ENCODE measurements around the gene BAIAP2. TPM values are rescaled to one million over a fixed set of nuclear protein-coding genes. Genes with fewer than 3 reads are reported as not detected.

The BAIAP2 gene
- total and polyA plus RNA-seq, 7 donors, result 6.5 to 52.3 (median 32.6) TPM

- Histone ChIP-seq H3K4me3 (peak overlapping the region in 2 of 4 donors; percentile 0 to 25), H3K27me3 (no peaks in the 10 kb centered on the region), H3K27ac (peak overlapping the region; percentile 82 to 89 (median 85)), H3K9me3 (no peaks in the 10 kb centered on the region), H3K4me1 (peaks cover 2 to 60% (median 51%) of the 10 kb centered on the region in 4 donors), H3K36me3 (peaks cover 7 to 24% (median 9%) of the 10 kb centered on the region in 4 donors)
- 64 to 77% methylated on average over 13 of the region's 13 CpGs for WGBS, 2 donors
- no peak for TF ChIP-seq CTCF (IDR thresholded peaks at IDR 0.05)
- no peak for TF ChIP-seq EP300 (IDR thresholded peaks at IDR 0.05)
- no peak for TF ChIP-seq POLR2A (IDR thresholded peaks at IDR 0.05)
- no peak for TF ChIP-seq POLR2AphosphoS5 (IDR thresholded peaks at IDR 0.05)
- intact Hi-C loops (cut with DNase I), result no loop called here
- no peak for DNase-seq
Observed at GRCh38 chr17:81095383-81095762, 60.4 kb downstream of the BAIAP2 start.

GRCh38 chr17:81096741-81097133 lies 61.8 kb downstream of the BAIAP2 start:
- Histone ChIP-seq H3K9me3 (no peaks in the 10 kb centered on the region), H3K36me3 (peaks cover 9 to 29% (median 14%) of the 10 kb centered on the region in 4 donors), H3K4me1 (peaks cover 2 to 62% (median 51%) of the 10 kb centered on the region in 4 donors), H3K4me3 (peak overlapping the region in 2 of 4 donors; percentile 21 to 26), H3K27ac (peak overlapping the region; percentile 51 to 89 (median 84)), H3K27me3 (no peaks in the 10 kb centered on the region)
- WGBS, 2 donors, result 87 to 92% methylated on average over 7 of the region's 7 CpGs
- TF ChIP-seq CTCF (IDR thresholded peaks at IDR 0.05), result no peak
- no peak for TF ChIP-seq POLR2AphosphoS5 (IDR thresholded peaks at IDR 0.05)
- no peak for TF ChIP-seq EP300 (IDR thresholded peaks at IDR 0.05)
- no peak for TF ChIP-seq POLR2A (IDR thresholded peaks at IDR 0.05)
- intact Hi-C loops (cut with DNase I), result loop anchor here (1.0 to 2.0 kb wide), 2 partner anchors 70 to 107 kb away; no protein-coding TSS in a partner anchor
- no peak for DNase-seq

- DNase-seq, result peak; percentile 93
- peaks cover 2 to 68% (median 53%) of the 10 kb centered on the region in 4 donors for H3K4me1 ChIP-seq
- TF ChIP-seq POLR2AphosphoS5 (IDR thresholded peaks at IDR 0.05), result peak in 3 of 4 donors; percentile 23 to 59 (median 40)
- peak; percentile 55 to 76 (median 67) for TF ChIP-seq CTCF (IDR thresholded peaks at IDR 0.05)
- TF ChIP-seq EP300 (IDR thresholded peaks at IDR 0.05), result no peak
- TF ChIP-seq POLR2A (IDR thresholded peaks at IDR 0.05), result no peak
- no peaks in the 10 kb centered on the region for H3K27me3 ChIP-seq
- intact Hi-C loops (cut with DNase I), result loop anchor here (1.0 to 2.0 kb wide), 2 partner anchors 71 to 108 kb away; no protein-coding TSS in a partner anchor
- H3K27ac ChIP-seq, result peak overlapping the region; percentile 51 to 89 (median 84)
- no peaks in the 10 kb centered on the region for H3K9me3 ChIP-seq
- 31 to 45% methylated on average over 31 of the region's 31 CpGs for whole genome bisulfite sequencing, 2 donors
- H3K4me3 ChIP-seq, result peak overlapping the region in 2 of 4 donors; percentile 21 to 26
- peaks cover 9 to 27% (median 14%) of the 10 kb centered on the region in 4 donors for H3K36me3 ChIP-seq
Observed at GRCh38 chr17:81097134-81097942, 62.4 kb downstream of the BAIAP2 start.

GRCh38 chr17:81097943-81098308 lies 63.0 kb downstream of the BAIAP2 start:
- Histone ChIP-seq H3K4me1 (peaks cover 2 to 68% (median 53%) of the 10 kb centered on the region in 4 donors), H3K4me3 (peak overlapping the region in 2 of 4 donors; percentile 21 to 26)

GRCh38 chr17:81099888-81100287 lies 64.9 kb downstream of the BAIAP2 start:
- TF ChIP-seq CTCF (IDR thresholded peaks at IDR 0.05) (no peak), POLR2AphosphoS5 (IDR thresholded peaks at IDR 0.05) (no peak), POLR2A (IDR thresholded peaks at IDR 0.05) (no peak), EP300 (IDR thresholded peaks at IDR 0.05) (no peak)
- peaks cover 22 to 51% (median 28%) of the 10 kb centered on the region in 4 donors for H3K36me3 ChIP-seq
- intact Hi-C loops (cut with DNase I), result no loop called here

More at GRCh38 chr17:81097943-81098308, 63.0 kb downstream of the BAIAP2 start:
- Histone ChIP-seq H3K27ac (peak overlapping the region; percentile 51 to 89 (median 84)), H3K36me3 (peaks cover 9 to 33% (median 14%) of the 10 kb centered on the region in 4 donors), H3K9me3 (no peaks in the 10 kb centered on the region), H3K27me3 (no peaks in the 10 kb centered on the region)
- peak; percentile 83 for DNase-seq
- intact Hi-C loops (cut with DNase I), result loop anchor here (1.0 to 2.0 kb wide), 2 partner anchors 71 to 109 kb away; no protein-coding TSS in a partner anchor
- WGBS, 2 donors, result 76 to 80% methylated on average over 13 of the region's 13 CpGs
- TF ChIP-seq EP300 (IDR thresholded peaks at IDR 0.05), result no peak
- peak in 1 of 4 donors; percentile 28 for TF ChIP-seq POLR2AphosphoS5 (IDR thresholded peaks at IDR 0.05)

More at GRCh38 chr17:81099888-81100287, 64.9 kb downstream of the BAIAP2 start:
- WGBS, 2 donors, result 95 to 96% methylated on average over 23 of the region's 23 CpGs
- Histone ChIP-seq H3K4me3 (no peak overlapping the region), H3K27ac (no peak overlapping the region), H3K4me1 (peaks cover 2 to 51% (median 43%) of the 10 kb centered on the region in 4 donors), H3K27me3 (no peaks in the 10 kb centered on the region), H3K9me3 (no peaks in the 10 kb centered on the region)
- no peak for DNase-seq
